ENCODE measurements around the gene DGCR8.

DGCR8 gene

DNA sequence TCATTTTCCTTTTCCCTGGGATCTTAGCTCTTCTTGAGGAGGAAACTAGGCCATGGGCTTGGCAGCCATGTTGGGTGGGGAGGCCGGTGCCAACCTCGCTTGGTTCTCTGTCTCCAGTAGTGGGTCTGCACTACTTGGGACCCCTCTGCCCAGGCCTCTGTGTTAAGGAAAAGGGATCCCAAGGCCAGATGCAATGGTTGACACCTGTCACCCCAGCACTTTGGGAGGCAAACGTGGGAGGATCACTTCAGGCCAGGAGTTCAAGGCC is 49.6 kb downstream of the DGCR8 start:
- H3K4me3 ChIP-seq (ENCODE audit: low read depth, low read length), result no peak overlapping the region
- TF ChIP-seq, protein P1, sequence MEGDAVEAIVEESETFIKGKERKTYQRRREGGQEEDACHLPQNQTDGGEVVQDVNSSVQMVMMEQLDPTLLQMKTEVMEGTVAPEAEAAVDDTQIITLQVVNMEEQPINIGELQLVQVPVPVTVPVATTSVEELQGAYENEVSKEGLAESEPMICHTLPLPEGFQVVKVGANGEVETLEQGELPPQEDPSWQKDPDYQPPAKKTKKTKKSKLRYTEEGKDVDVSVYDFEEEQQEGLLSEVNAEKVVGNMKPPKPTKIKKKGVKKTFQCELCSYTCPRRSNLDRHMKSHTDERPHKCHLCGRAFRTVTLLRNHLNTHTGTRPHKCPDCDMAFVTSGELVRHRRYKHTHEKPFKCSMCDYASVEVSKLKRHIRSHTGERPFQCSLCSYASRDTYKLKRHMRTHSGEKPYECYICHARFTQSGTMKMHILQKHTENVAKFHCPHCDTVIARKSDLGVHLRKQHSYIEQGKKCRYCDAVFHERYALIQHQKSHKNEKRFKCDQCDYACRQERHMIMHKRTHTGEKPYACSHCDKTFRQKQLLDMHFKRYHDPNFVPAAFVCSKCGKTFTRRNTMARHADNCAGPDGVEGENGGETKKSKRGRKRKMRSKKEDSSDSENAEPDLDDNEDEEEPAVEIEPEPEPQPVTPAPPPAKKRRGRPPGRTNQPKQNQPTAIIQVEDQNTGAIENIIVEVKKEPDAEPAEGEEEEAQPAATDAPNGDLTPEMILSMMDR (conservative IDR thresholded peaks at IDR 0.05; ENCODE audit: low read depth, low read length), result no peak
- no peak for DNase-seq (ENCODE audit: low read depth)

DNA sequence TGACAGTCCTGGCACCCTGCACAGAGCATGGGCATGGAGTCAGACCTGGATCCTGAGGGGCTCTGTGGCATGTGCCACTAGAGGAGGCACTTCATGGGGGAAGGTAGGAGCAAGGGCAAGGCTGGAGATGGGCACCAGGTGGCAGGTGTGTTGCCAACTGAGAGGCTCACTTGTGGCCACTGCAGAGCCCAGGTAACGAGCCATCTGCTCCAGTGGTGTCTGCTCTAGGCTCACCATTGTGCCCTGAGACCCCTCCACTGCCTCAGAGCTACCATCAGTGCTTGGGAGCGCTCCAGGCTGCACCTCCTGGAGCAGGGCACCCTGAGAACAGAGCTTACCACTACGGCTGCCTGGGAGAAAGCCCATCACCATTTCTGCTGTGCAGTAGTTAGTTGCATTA is 50.3 kb downstream of the DGCR8 start:
- H3K4me3 ChIP-seq (ENCODE audit: low read depth, low read length), result no peak overlapping the region
- DNase-seq (ENCODE audit: low read depth), result no peak
- TF ChIP-seq, protein P1 (conservative IDR thresholded peaks at IDR 0.05; ENCODE audit: low read depth, low read length), result no peak

DNA sequence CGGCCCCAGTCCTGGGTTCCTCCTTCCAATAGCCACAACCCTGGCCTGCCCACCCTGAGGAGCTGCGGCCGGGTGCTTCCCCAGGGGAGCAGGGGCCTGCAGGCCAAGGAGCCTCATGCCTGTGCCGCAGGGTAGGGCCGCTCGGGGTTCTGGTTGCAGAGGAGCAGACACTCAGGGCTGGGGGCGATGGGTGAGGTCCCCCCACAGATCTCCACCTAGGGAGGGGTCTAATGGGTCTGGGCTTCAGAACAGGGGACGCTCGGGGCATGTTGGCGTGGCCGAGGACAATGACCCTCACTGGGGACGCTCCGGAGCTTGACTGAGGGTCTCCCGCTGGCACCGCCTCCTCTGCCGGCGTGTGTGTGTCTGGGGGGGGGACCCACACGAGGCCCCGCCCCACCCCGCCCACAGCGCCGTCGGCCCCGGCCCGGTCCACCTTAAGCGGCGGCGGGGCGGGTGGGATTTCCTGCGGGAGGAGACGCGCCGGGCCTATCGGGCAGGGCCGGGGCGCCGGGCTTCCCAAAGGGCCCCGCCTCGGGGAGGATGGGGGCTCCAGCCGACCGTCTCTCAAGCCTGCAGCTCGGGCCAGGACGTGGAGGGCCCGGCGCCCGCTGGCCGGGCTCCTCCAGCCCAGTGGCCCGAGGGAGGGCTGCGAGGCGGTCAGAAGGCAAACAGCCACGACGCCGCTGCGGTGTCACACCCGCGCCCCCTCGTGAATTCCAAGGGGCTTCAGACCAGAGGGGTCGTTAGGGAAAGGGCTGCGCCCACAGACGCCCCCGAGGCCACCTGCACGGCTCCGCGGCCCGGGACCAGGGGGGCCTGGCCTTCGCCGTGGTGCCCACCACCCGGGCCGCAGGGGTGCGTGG is 50.9 kb downstream of the DGCR8 start:
- peak; percentile 83 for DNase-seq (ENCODE audit: low read depth)
- H3K4me3 ChIP-seq (ENCODE audit: low read depth, low read length), result peak overlapping the region; percentile 82
- TF ChIP-seq, protein P1 (conservative IDR thresholded peaks at IDR 0.05; ENCODE audit: low read depth, low read length), result no peak

DNA sequence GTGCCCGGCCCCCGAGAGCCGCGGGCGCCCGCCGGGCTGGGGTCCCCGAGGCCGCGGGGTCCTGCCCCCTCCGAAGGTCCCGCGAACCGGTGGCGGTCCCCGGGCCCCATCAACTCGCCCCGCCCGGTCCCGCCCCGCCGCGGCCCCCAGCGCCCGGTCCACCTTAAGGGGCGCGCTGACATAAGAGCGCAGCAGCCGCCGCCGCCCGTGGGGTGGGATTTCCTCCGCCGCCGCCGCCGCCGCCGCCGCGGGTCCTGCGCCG is 51.5 kb downstream of the DGCR8 start, which contains the start of gene ZDHHC8:
ZDHHC8 (plus strand) TSS at position 208 of the 262 bp plus-strand sequence. CDS start 144 bp downstream, outside the sequence.
- DNase-seq (ENCODE audit: low read depth), result no peak
- peak within 1 kb of the TSS; percentile 82 for H3K4me3 ChIP-seq (ENCODE audit: low read depth, low read length)
- TF ChIP-seq, protein P1 (conservative IDR thresholded peaks at IDR 0.05; ENCODE audit: low read depth, low read length), result no peak

DNA sequence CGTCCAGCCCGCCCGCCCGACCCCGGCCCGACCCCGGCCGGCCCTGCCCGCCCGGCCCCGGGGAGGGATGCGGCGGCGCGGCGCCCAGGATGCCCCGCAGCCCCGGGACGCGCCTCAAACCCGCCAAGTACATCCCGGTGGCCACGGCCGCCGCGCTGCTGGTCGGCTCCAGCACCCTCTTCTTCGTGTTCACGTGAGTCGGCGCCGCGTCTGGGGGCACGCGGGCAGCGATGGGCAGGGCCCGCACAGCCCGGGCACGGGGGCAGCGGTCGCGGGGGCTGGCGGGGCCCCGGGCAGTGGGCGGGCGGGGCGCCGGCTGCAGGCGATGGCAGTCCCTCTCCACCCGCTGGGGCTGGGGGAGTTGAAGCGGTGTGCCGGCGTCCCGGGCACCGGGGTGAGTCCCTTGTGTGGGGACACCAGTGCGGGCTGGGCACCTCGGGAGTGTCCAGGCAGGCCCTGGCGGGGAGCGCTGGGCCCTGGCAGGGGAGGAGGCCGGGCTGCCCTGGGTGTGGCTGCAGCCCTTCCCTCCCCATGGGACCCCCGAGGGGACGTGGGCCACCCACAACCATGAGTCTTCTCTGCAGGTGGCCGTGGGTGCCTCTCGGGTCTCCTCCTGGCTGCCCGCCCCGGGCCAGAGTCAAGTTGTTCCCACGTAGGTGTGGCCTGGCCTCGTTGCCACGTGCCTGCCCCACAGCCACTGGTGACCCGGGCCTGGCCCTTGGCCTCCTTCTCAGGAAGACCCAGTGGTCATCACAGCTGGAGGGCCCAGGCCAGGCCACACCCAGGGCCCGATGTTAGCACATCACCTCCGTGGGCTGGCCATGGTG is 52.0 kb downstream of the DGCR8 start:
- TF ChIP-seq, protein P1 (conservative IDR thresholded peaks at IDR 0.05; ENCODE audit: low read depth, low read length), result no peak
- peak overlapping the region; percentile 82 for H3K4me3 ChIP-seq (ENCODE audit: low read depth, low read length)
- DNase-seq (ENCODE audit: low read depth), result no peak

DNA sequence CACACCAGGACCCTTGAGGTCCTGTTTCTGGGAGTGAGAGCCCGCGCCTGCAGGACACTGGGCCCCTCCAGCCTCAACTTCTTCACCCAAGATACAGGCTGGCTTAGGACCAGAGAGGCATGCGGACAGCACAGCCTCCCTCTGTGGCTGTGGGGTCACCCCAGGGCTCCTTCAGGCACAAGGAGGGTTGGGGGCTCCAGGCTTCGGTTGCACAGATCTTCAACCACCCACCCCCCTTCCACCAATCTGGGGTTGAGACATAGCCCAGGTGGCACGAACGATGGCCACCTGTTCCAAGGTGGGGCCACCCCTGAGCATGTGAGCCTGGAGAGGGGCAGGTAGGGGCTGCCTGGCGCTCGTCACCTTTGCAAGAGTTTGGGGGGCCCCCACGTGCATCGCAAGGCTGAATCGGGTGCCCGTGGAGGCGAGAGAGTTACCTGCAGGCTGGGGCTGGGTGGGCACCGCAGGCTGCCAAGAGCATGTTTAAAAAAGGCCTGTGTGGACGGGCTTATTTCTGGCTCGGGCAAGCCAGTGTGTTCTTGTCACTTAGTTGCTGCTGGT is 52.7 kb downstream of the DGCR8 start:
- no peak for DNase-seq (ENCODE audit: low read depth)
- TF ChIP-seq, protein P1 (conservative IDR thresholded peaks at IDR 0.05; ENCODE audit: low read depth, low read length), result no peak
- H3K4me3 ChIP-seq (ENCODE audit: low read depth, low read length), result peak overlapping the region; percentile 82

Data from choroid plexus epithelial cell (primary cell).